ENCODE data around the gene DPY19L3.

GRCh38 chr19:32475141-32476031 lies 69.8 kb downstream of the DPY19L3 start:
- no peak for TF ChIP-seq CTCF (conservative IDR thresholded peaks at IDR 0.05 in 1 of 2, IDR thresholded peaks at IDR 0.05 in 1 of 2; ENCODE audit: extremely low read depth in 1 of 2, insufficient read depth in 1 of 2, low read depth in 1 of 2, low read length in 2 of 2)
- no peak for TF ChIP-seq EZH2 (IDR thresholded peaks at IDR 0.05; ENCODE audit: borderline replicate concordance, low read length)
